Uterus (tissue), 4 donors: ENCODE data around the gene LOX. TPM values are rescaled to one million over a fixed set of nuclear protein-coding genes. Genes with fewer than 3 reads are reported as not detected.

ENCODE experiments used
- DNase-seq, 2 donors: peaks; one replicate each; pipeline ENCODE4 v3.0.0-alpha.2; 2019 to 2020
- H3K27ac ChIP-seq, 2 donors: fragments of 200-600 bp; sonication (generic); 1 replicate in 1 of 2; 2 replicates in 1 of 2; pipeline ENCODE4 v1.5.1; 2016 to 2018
- H3K27me3 ChIP-seq, 2 donors: fragments of 200-600 bp; sonication (generic); one replicate each; pipeline ENCODE4 v1.5.1; 2018 to 2019; ENCODE audit warnings: control low read depth in 1 of 2
- H3K36me3 ChIP-seq, 2 donors: fragments of 200-600 bp; sonication (generic); one replicate each; pipeline ENCODE4 v1.5.1; 2019; ENCODE audit warnings: control low read depth in 1 of 2
- H3K4me1 ChIP-seq, 2 donors: fragments of 200-600 bp; sonication (generic); one replicate each; pipeline ENCODE4 v1.5.1; 2018 to 2019; ENCODE audit warnings: control low read depth in 1 of 2
- H3K4me3 ChIP-seq, 2 donors: fragments of 200-600 bp; sonication (generic); 1 replicate in 1 of 2; 2 replicates in 1 of 2; pipeline ENCODE4 v1.5.1; 2018 to 2019; ENCODE audit warnings: mild to moderate bottlenecking in 1 of 2
- H3K9me3 ChIP-seq, 2 donors: fragments of 200-600 bp; sonication (generic); one replicate each; pipeline ENCODE4 v1.5.1; 2019; ENCODE audit warnings: control low read depth in 1 of 2
- CTCF ChIP-seq, 4 experiments: fragments of 200-600 bp in 2 of 4; fragments of 450-650 bp in 2 of 4; sonication (generic) in 2 of 4; IDR thresholded peaks; one replicate each; pipeline ENCODE4 v1.5.1; 2016 to 2019; ENCODE audit warnings: antibody characterized with exemption in 4 of 4, mild to moderate bottlenecking in 2 of 4, moderate library complexity in 1 of 4
- POLR2A ChIP-seq, 2 donors: fragments of 450-650 bp; IDR thresholded peaks; one replicate each; pipeline ENCODE4 v1.6.1; 2016; ENCODE audit warnings: antibody characterized with exemption in 2 of 2, mild to moderate bottlenecking in 1 of 2, moderate library complexity in 1 of 2
- intact Hi-C: fragments of 100-400 bp; cut with DNase I; formaldehyde crosslinking; loops from one replicate; pipeline ENCODE4 v1.15.1; 2023; ENCODE audit warnings: low total_unique reads
- total RNA-seq, 4 donors: library from RNA; depleted of rRNA in 3 of 4; stranded (reverse); fragments of >200 nt in 3 of 4; gene quantifications; one replicate each; pipeline versions ENCODE4 v1.1.0 to v1.2.4, GENCODE V29; 2014 to 2023
- donor health status: DM: yes; HTN: yes; CAD: no.

The LOX gene
- total RNA-seq, 4 donors from 2014 or later = 5.6 to 78.3 (median 22.5) TPM

DNA sequence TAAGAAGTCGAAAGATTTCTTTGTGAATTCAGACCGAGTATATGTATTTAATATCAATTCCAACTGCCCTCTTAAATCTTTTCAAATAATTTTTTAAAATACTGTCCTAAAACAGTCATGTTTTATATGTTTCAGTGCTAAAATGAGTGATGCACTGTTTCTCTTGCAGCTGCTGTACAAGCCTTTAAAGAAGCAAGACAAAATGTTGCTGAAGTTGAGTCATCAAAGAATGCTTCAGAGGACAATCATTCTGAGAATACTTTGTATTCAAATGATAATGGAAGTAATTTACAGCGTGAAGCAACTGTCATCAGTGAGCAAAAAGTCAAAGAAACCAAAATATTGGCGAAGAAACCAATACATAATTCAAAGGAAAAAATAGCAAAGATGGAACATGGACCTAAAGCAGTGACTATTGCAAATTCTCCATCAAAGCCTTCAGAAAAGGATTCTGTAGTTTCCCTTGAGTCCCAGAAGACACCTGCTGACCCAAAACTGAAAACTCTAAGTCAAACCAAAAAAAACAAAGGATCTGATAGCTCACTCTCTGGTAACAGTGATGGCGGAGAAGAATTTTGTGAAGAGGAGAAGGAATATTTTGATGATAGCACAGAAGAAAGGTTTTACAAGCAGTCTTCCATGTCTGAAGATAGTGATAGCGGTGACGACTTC lies 58.0 kb downstream of the LOX start:
- Histone ChIP-seq H3K27me3 (no peaks in the 10 kb centered on the region), H3K4me1 (no peaks in the 10 kb centered on the region), H3K4me3 (no peak overlapping the region), H3K9me3 (no peaks in the 10 kb centered on the region), H3K36me3 (no peaks in the 10 kb centered on the region), H3K27ac (no peak overlapping the region)
- DNase-seq = no peak
- intact Hi-C loops = no loop called here
- no peak for TF ChIP-seq POLR2A (IDR thresholded peaks at IDR 0.05)
- TF ChIP-seq CTCF (IDR thresholded peaks at IDR 0.05) = no peak

DNA sequence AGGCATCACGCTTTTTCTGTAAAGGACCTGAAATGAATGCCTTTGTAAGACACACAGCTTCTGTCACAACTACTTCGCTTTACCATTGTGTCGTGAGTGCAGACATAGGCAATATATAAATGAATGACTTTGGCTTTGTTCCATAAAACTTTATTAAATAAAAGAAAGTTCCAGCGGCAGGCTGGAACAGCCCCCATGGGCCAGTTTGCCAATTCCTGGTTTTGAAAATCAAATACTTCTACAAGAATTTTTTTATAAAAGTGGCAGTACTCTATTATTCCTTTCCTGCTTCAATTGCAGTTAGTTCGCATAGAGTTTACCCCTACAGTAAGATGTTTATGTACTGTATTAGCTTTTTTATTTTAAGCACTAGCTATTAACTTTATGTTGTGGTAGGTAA lies 62.6 kb downstream of the LOX start:
- DNase-seq = no peak
- no peaks in the 10 kb centered on the region for H3K27me3 ChIP-seq
- H3K4me1 ChIP-seq = peaks cover 0 to 3% of the 10 kb centered on the region in 2 donors
- no peak overlapping the region for H3K4me3 ChIP-seq
- no peak for TF ChIP-seq CTCF (IDR thresholded peaks at IDR 0.05)
- TF ChIP-seq POLR2A (IDR thresholded peaks at IDR 0.05) = no peak
- no peaks in the 10 kb centered on the region for H3K36me3 ChIP-seq
- no peaks in the 10 kb centered on the region for H3K9me3 ChIP-seq
- H3K27ac ChIP-seq = no peak overlapping the region
- intact Hi-C loops = no loop called here

DNA sequence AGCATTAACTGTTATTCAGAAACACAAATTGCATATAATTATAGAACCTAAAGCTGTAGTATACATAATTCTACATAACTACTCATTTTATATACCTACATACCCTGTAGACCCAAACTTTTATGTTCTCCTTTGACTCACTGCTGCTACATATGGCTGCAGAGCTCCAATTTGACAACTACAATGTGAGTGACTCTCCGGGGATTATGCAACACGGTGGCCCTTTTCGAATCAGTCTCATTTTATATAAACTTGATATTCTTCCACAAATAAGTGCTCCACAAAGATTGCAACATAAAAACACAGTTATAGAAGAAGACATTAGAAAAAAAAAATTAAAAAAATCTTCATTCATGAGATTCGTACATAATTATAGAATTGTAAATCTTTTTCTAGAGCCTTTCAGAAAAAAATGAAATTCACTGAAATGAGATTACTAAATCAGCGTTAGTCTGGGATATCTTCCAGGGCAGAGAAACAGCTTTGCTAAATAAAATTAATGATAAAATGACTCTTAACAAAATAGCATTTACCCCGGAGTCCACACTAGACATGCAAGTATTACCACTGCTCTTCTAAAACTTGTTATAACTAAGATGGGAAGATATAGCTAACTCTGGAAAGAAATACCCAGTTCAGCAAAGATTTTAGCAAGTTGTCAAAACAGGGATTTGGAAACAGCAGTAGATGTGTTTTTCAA lies 63.7 kb downstream of the LOX start:
- Histone ChIP-seq H3K4me1 (peaks cover 0 to 3% of the 10 kb centered on the region in 2 donors), H3K36me3 (no peaks in the 10 kb centered on the region), H3K27ac (no peak overlapping the region), H3K4me3 (no peak overlapping the region), H3K27me3 (no peaks in the 10 kb centered on the region), H3K9me3 (no peaks in the 10 kb centered on the region)
- TF ChIP-seq CTCF (IDR thresholded peaks at IDR 0.05) (no peak), POLR2A (IDR thresholded peaks at IDR 0.05) (no peak)
- DNase-seq = no peak
- intact Hi-C loops = no loop called here

Other genes with a start within 250 kb of the LOX start
- gene FTMT, start 226.4 kb downstream of the LOX start, total RNA-seq = not detected
- 10 to 100 TPM in 2 of 4 donors, 1 to 10 TPM in 2; 2.9 to 32.7 (median 11.9) TPM for gene SRFBP1, start 116.3 kb downstream of the LOX start, total RNA-seq
- gene ZNF474, start 51.3 kb upstream of the LOX start, total RNA-seq = 1 to 10 TPM in 1 of 4 donors, under 1 TPM in 1, not detected in 2; 0.37 to 1.1 TPM
- gene SNCAIP, start 234.0 kb upstream of the LOX start, total RNA-seq = 100 to 1,000 TPM in 1 of 4 donors, 10 to 100 TPM in 3; 15.3 to 104 (median 35.0) TPM